Upper lobe of left lung (tissue), 4 donors: Measurements from ENCODE around the gene TMEM123.

Experiments
- CTCF ChIP-seq, 6 experiments: fragments of 450-650 bp in 4 of 6; fragments of 200-600 bp in 2 of 6; sonication (generic) in 2 of 6; IDR thresholded peaks; one replicate each; pipeline ENCODE4 v1.5.1; 2016 to 2019; ENCODE audit warnings: antibody characterized with exemption in 6 of 6
- EP300 ChIP-seq, 4 donors: sonication (generic); formaldehyde crosslinking; IDR thresholded peaks; one replicate each; pipeline ENCODE4 v1.5.1; 2017; ENCODE audit warnings: antibody characterized with exemption in 4 of 4, control low read depth in 2 of 4
- POLR2AphosphoS5 ChIP-seq, 2 donors: sonication (generic); formaldehyde crosslinking; IDR thresholded peaks; one replicate each; pipeline ENCODE4 v1.5.1; 2017; ENCODE audit warnings: antibody characterized with exemption in 2 of 2

GRCh38 chr11:102393272-102393730 lies 59.3 kb downstream of the TMEM123 start:
- TF ChIP-seq CTCF (IDR thresholded peaks at IDR 0.05) (no peak), EP300 (IDR thresholded peaks at IDR 0.05) (no peak), POLR2AphosphoS5 (IDR thresholded peaks at IDR 0.05) (no peak)
